Neural cell (in vitro differentiated cells): Measurements from ENCODE around the gene S1PR5. TPM values are rescaled to one million over a fixed set of nuclear protein-coding genes. Genes with fewer than 3 reads are reported as not detected.

Experiments
- H2AFZ ChIP-seq: fragments of 200-600, 300-800 bp; sonication (generic), shearing (Covaris generic); 2 replicates; pipeline ENCODE4 v1.6.0; 2014; ENCODE audit warnings: low read depth, mild to moderate bottlenecking, antibody characterized with exemption, low read length, moderate library complexity
- H3F3A ChIP-seq: fragments of 200-600 bp; shearing (Covaris generic); 2 replicates; pipeline ENCODE4 v1.6.1; 2016; ENCODE audit warnings: mild to moderate bottlenecking, moderate library complexity, mixed read lengths, antibody characterized with exemption, low read length; ENCODE audit not compliant: insufficient read depth, poor library complexity, severe bottlenecking
- H3K27ac ChIP-seq: fragments of 200-600, 300-800 bp; sonication (generic), shearing (Covaris generic); 2 replicates; pipeline ENCODE4 v1.5.1; 2014; ENCODE audit warnings: mild to moderate bottlenecking, low read length, moderate library complexity
- H3K27me3 ChIP-seq: fragments of 300-800, 200-600 bp; sonication (generic), shearing (Covaris generic); 2 replicates; pipeline ENCODE4 v1.6.0; 2014; ENCODE audit warnings: mild to moderate bottlenecking, low read depth, low read length, moderate library complexity; ENCODE audit not compliant: insufficient read depth
- H3K36me3 ChIP-seq: fragments of 300-800, 200-600 bp; sonication (generic), shearing (Covaris generic); 2 replicates; pipeline ENCODE4 v1.5.1; 2014; ENCODE audit warnings: mild to moderate bottlenecking, antibody characterized with exemption, low read length, moderate library complexity; ENCODE audit not compliant: insufficient read depth
- H3K4me2 ChIP-seq: fragments of 300-800, 200-600 bp; sonication (generic), shearing (Covaris generic); 2 replicates; pipeline ENCODE4 v1.6.0; 2014; ENCODE audit warnings: mild to moderate bottlenecking, low read length
- H3K4me3 ChIP-seq: fragments of 300-800, 200-600 bp; sonication (generic), shearing (Covaris generic); 2 replicates; pipeline ENCODE4 v1.5.1; 2014; ENCODE audit warnings: mild to moderate bottlenecking, low read length, moderate library complexity
- H3K79me2 ChIP-seq: fragments of 200-600 bp; shearing (Covaris generic); replicated peaks from 2 replicates; pipeline ENCODE4 v1.6.0; 2014; ENCODE audit warnings: mild to moderate bottlenecking, low read length, moderate library complexity; ENCODE audit not compliant: insufficient read depth
- H3K9ac ChIP-seq: fragments of 300-800, 200-600 bp; sonication (generic), shearing (Covaris generic); 2 replicates; pipeline ENCODE4 v1.6.1; 2016; ENCODE audit warnings: mild to moderate bottlenecking, low read length, mixed read lengths
- H3K9me2 ChIP-seq: fragments of 200-600 bp; shearing (Covaris generic); 2 replicates; pipeline ENCODE4 v1.6.1; 2016; ENCODE audit warnings: mild to moderate bottlenecking, low read length, mixed read lengths; ENCODE audit not compliant: insufficient read depth
- H3K9me3 ChIP-seq: fragments of 200-600, 300-800 bp; sonication (generic), shearing (Covaris generic); 2 replicates; pipeline ENCODE4 v1.6.1; 2016; ENCODE audit warnings: mild to moderate bottlenecking, mixed run types, low read length, moderate library complexity, mixed read lengths
- H4K20me1 ChIP-seq: fragments of 200-600 bp; shearing (Covaris generic); 2 replicates; pipeline ENCODE4 v1.6.1; 2016; ENCODE audit warnings: mild to moderate bottlenecking, mixed run types; ENCODE audit not compliant: insufficient read depth
- CTCF ChIP-seq: fragments of 450-650 bp; IDR thresholded peaks from 2 replicates; pipeline ENCODE4 v1.5.1; 2014; ENCODE audit warnings: antibody characterized with exemption, mild to moderate bottlenecking, moderate library complexity; ENCODE audit not compliant: poor library complexity, severe bottlenecking
- EP300 ChIP-seq: fragments of 450-650 bp; conservative IDR thresholded peaks from 2 replicates; pipeline ENCODE4 v1.6.1; 2014; ENCODE audit warnings: antibody characterized with exemption, mild to moderate bottlenecking, moderate library complexity; ENCODE audit not compliant: poor library complexity, severe bottlenecking
- EZH2 ChIP-seq: fragments of 200-600, 300-800 bp; shearing (Covaris generic), sonication (generic); IDR thresholded peaks from 2 replicates; pipeline ENCODE4 v1.6.1; 2014; ENCODE audit warnings: antibody characterized with exemption, low read length, borderline replicate concordance, mild to moderate bottlenecking; ENCODE audit not compliant: insufficient read depth, poor library complexity, severe bottlenecking
- MXI1 ChIP-seq: fragments of 450-650 bp; conservative IDR thresholded peaks from 2 replicates; pipeline ENCODE4 v1.6.1; 2014; ENCODE audit warnings: antibody characterized with exemption, mild to moderate bottlenecking; ENCODE audit not compliant: poor library complexity, severe bottlenecking
- POLR2AphosphoS5 ChIP-seq: IDR thresholded peaks from 2 replicates; pipeline ENCODE4 v1.6.1; 2012
- RAD21 ChIP-seq: fragments of 450-650 bp; conservative IDR thresholded peaks from 2 replicates; pipeline ENCODE4 v1.6.1; 2014; ENCODE audit warnings: antibody characterized with exemption, mild to moderate bottlenecking, moderate library complexity
- SMC3 ChIP-seq: fragments of 450-650 bp; conservative IDR thresholded peaks from 2 replicates; pipeline ENCODE4 v1.6.1; 2014; ENCODE audit warnings: antibody characterized with exemption, mild to moderate bottlenecking, moderate library complexity; ENCODE audit not compliant: poor library complexity
- TAF1 ChIP-seq: IDR thresholded peaks from 2 replicates; pipeline ENCODE4 v1.6.1; 2012; ENCODE audit warnings: low read depth
- polyA plus RNA-seq: library from polyadenylated mRNA; depleted of rRNA; stranded (reverse); fragments of >200 nt; gene quantifications from 2 replicates; pipeline ENCODE4 v1.2.3, GENCODE V29; 2014
- TF ChIP-seq, protein P1 (sequence below): IDR thresholded peaks from 2 replicates; pipeline ENCODE4 v1.6.1; 2012; ENCODE audit warnings: borderline replicate concordance

S1PR5 gene
- polyA plus RNA-seq, 1 donor from 2014 or later, result not detected

GRCh38 chr19:10468133-10468532, 49.1 kb downstream of the S1PR5 start:
- no peak overlapping the region for H3K9ac ChIP-seq
- H3K4me2 ChIP-seq, result no peak overlapping the region
- H3K36me3 ChIP-seq, result no peaks in the 10 kb centered on the region
- no peak overlapping the region for H3K27ac ChIP-seq
- no peaks in the 10 kb centered on the region for H3K27me3 ChIP-seq
- H3K9me3 ChIP-seq, result no peaks in the 10 kb centered on the region
- TF ChIP-seq TAF1, result no peak
- no peak for TF ChIP-seq SMC3
- TF ChIP-seq, protein P1, sequence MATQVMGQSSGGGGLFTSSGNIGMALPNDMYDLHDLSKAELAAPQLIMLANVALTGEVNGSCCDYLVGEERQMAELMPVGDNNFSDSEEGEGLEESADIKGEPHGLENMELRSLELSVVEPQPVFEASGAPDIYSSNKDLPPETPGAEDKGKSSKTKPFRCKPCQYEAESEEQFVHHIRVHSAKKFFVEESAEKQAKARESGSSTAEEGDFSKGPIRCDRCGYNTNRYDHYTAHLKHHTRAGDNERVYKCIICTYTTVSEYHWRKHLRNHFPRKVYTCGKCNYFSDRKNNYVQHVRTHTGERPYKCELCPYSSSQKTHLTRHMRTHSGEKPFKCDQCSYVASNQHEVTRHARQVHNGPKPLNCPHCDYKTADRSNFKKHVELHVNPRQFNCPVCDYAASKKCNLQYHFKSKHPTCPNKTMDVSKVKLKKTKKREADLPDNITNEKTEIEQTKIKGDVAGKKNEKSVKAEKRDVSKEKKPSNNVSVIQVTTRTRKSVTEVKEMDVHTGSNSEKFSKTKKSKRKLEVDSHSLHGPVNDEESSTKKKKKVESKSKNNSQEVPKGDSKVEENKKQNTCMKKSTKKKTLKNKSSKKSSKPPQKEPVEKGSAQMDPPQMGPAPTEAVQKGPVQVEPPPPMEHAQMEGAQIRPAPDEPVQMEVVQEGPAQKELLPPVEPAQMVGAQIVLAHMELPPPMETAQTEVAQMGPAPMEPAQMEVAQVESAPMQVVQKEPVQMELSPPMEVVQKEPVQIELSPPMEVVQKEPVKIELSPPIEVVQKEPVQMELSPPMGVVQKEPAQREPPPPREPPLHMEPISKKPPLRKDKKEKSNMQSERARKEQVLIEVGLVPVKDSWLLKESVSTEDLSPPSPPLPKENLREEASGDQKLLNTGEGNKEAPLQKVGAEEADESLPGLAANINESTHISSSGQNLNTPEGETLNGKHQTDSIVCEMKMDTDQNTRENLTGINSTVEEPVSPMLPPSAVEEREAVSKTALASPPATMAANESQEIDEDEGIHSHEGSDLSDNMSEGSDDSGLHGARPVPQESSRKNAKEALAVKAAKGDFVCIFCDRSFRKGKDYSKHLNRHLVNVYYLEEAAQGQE, result no peak
- TF ChIP-seq MXI1, result no peak
- TF ChIP-seq EP300, result no peak
- no peak for TF ChIP-seq RAD21
- TF ChIP-seq EZH2, result no peak
- TF ChIP-seq POLR2AphosphoS5, result no peak
- no peak for TF ChIP-seq CTCF
- H3K4me3 ChIP-seq, result no peak overlapping the region
- no peaks in the 10 kb centered on the region for H3F3A ChIP-seq
- no peaks in the 10 kb centered on the region for H3K9me2 ChIP-seq
- no peaks in the 10 kb centered on the region for H4K20me1 ChIP-seq
- H3K79me2 ChIP-seq, result no peaks in the 10 kb centered on the region
- no peak overlapping the region for H2AFZ ChIP-seq

DNA sequence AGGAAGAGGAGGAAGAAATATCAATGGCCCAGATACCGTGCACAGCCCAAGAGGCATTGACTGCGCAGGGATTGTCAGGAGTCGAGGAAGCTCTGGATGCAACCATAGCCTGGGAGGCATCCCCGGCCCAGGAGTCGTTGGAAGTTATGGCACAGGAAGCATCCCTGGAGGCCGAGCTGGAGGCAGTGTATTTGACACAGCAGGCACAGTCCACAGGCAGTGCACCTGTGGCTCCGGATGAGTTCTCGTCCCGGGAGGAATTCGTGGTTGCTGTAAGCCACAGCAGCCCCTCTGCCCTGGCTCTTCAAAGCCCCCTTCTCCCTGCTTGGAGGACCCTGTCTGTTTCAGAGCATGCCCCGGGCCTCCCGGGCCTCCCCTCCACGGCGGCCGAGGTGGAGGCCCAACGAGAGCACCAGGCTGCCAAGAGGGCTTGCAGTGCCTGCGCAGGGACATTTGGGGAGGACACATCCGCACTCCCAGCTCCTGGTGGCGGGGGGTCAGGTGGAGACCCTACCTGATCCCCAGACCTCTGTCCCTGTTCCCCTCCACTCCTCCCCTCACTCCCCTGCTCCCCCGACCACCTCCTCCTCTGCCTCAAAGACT, 50.0 kb downstream of the S1PR5 start:
- Histone ChIP-seq H3K4me3 (no peak overlapping the region), H3F3A (no peaks in the 10 kb centered on the region), H3K4me2 (no peak overlapping the region), H3K79me2 (no peaks in the 10 kb centered on the region), H3K27me3 (no peaks in the 10 kb centered on the region), H3K9me2 (no peaks in the 10 kb centered on the region), H3K36me3 (no peaks in the 10 kb centered on the region), H3K27ac (no peak overlapping the region), H2AFZ (no peak overlapping the region), H3K9me3 (no peaks in the 10 kb centered on the region), H3K9ac (no peak overlapping the region), H4K20me1 (no peaks in the 10 kb centered on the region)
- TF ChIP-seq SMC3 (no peak), EP300 (no peak), RAD21 (no peak), TAF1 (no peak), CTCF (no peak), POLR2AphosphoS5 (no peak), MXI1 (no peak), EZH2 (no peak)
- TF ChIP-seq, protein P1, result no peak
